ENCODE results near the gene TMPRSS2.

TMPRSS2 gene

DNA sequence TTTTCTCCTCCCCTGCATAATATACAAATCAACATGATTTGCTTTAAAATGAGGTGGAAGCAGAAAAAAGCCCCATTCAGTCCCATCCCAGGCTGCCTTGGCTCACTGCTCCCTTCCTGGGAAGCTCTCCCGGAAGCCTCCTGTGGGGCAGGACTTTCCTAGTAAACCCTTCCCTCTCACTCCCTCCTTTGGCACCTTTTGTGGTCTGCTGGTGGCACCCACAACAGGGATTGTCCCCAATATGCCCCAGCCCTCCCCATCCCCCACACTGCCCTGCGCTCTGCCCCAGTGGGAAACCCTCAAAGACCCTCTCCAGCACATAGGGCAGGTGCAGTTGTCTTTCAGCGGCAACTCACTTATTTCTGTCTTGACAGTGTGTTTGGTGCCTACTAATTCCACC lies 1.8 kb upstream of the TMPRSS2 start:
- DNase-seq (ENCODE audit: low read depth), result no peak

- DNase-seq (ENCODE audit: low read depth), result no peak
Observed at GRCh38 chr21:41509145-41509496, 1.2 kb upstream of the TMPRSS2 start.

GRCh38 chr21:41508415-41509144 lies 622 bp upstream of the TMPRSS2 start:
- DNase-seq (ENCODE audit: low read depth), result no peak

DNA sequence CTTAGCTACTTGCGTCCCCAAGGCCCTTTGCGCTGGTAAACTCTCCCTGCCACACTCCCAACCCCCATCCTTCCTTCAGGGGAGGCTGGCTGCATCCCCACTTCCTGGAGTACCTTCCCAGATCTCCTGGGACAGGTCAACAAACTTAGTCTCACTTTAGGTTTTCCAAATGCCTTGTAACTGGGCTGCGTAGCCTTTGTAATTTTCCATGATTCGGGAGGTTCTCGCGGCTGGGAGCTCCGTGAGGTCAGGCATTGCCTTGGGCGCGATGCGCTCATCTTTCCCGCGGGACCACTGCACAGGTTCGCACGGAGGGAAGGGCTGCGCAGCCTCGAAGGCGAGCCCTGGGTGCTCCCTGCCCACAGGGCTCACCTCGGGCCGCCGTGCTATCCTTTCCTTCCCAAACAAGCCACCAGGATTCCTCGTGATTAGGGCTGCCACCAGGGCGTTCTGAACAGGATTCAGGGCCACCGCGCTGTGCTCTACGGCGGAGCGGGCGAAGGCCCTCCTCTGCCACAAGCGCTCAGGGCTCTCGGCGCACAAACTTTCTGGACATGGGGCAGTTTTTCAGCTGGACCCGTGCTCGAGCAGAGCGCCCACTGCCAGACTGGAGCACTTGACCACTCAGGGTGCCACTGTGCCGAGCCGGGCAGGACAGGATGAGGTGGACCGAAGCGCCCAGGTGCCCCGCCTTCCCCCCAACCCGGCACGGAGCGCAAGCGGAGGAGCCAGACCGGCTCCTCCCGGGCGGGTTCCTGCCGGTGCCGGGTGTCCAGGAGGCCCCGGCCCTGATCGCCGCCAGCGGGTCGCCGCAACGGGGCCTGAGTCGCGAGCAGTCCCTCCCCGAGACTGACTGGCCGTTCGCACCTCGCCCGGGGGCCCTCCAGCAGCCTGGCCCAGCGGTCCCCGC lies 1.1 kb downstream of the TMPRSS2 start:
- DNase-seq (ENCODE audit: low read depth), result no peak

GRCh38 chr21:41506005-41506594 lies 1.9 kb downstream of the TMPRSS2 start:
- no peak for DNase-seq (ENCODE audit: low read depth)

- no peak for DNase-seq (ENCODE audit: low read depth)
Observed at GRCh38 chr21:41504030-41504429, 3.9 kb downstream of the TMPRSS2 start.

- no peak for DNase-seq (ENCODE audit: low read depth)
Observed at GRCh38 chr21:41503331-41503730, 4.6 kb downstream of the TMPRSS2 start.

DNA sequence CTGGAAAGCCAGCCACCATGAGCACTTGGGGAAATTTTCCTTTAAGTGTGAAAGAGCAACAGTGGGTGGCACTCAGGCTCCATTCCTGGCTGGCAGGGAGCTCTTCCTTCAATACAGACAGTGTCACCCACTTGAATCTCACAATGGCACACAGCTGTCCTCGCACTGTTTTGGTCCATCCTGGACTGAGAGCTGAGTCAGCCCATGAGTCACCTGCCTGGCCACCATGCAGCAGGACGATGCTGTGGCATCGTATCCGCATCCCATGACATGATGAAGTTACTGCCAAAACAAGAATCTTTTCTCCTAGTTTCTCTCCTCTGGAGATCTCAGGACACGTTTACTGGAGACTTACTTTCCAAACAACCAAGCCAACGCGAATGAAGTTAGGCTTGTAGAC lies 6.0 kb downstream of the TMPRSS2 start:
- no peak for DNase-seq (ENCODE audit: low read depth)

- DNase-seq (ENCODE audit: low read depth), result no peak
Observed at GRCh38 chr21:41500931-41501381, 7.0 kb downstream of the TMPRSS2 start.

- DNase-seq (ENCODE audit: low read depth), result no peak
Observed at GRCh38 chr21:41500363-41500762, 7.6 kb downstream of the TMPRSS2 start.

DNA sequence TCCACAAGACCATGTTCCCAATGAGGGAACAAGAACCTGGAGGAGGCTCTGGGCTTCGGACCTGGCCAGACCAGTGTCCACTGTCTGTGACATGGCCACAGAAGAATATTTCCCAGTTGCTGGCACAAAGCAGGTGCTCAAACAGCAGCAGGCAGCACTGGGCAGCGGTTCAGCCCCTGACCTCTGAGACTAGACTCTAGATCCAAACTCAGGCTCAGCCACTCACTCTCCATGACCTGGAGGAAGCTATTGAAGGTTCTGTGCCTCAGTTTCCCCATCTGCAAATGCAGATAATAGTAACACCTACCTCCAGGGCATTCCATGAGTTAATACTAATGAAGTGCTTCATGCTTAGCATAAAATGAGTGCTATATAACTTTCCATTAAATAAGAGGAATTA lies 8.0 kb downstream of the TMPRSS2 start:
- DNase-seq (ENCODE audit: low read depth), result no peak

- DNase-seq (ENCODE audit: low read depth), result no peak
Observed at GRCh38 chr21:41497788-41498187, 10.2 kb downstream of the TMPRSS2 start.

GRCh38 chr21:41497008-41497407 lies 10.9 kb downstream of the TMPRSS2 start:
- DNase-seq (ENCODE audit: low read depth), result no peak

DNA sequence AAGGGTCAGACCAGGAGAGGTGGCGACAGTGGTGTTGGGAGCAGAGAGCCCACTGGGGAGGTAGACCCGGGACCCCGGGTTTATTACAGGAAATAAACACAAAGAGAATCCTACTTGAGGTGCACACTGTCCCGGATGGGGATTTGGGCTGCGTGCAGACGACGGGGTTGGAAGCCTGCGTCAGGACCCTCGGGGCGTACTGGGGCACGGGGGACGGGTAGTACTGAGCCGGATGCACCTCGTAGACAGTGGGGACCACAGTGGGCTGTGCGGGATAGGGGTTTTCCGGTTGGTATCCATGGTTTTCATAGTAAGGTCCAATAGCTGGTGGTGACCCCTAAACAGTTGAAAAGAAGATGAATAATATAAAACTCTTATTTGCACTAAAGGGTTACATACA lies 13.7 kb downstream of the TMPRSS2 start:
- no peak for DNase-seq (ENCODE audit: low read depth)

- DNase-seq (ENCODE audit: low read depth), result no peak
Observed at GRCh38 chr21:41491412-41491811, 16.5 kb downstream of the TMPRSS2 start.

DNA sequence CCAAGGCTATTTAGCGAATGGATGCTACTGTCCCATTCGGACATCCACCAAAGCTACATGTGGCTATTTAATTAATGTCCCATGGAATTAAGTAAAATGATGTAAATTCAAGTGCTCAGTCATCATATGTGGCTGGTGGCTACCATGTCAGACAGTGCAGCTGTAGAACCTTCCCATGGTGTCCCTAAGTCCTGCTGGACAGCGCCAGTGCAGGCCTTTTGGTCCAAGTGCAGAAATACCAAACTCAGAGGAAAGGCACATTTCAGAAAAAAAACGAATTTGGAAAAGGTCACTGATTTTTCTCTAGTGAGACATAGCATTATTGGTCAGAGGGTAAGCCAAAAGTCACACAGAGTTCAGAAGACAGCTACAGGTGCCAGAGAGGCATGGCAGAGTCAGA lies 17.6 kb downstream of the TMPRSS2 start:
- DNase-seq (ENCODE audit: low read depth), result no peak

GRCh38 chr21:41489329-41489728 lies 18.6 kb downstream of the TMPRSS2 start:
- no peak for DNase-seq (ENCODE audit: low read depth)

DNA sequence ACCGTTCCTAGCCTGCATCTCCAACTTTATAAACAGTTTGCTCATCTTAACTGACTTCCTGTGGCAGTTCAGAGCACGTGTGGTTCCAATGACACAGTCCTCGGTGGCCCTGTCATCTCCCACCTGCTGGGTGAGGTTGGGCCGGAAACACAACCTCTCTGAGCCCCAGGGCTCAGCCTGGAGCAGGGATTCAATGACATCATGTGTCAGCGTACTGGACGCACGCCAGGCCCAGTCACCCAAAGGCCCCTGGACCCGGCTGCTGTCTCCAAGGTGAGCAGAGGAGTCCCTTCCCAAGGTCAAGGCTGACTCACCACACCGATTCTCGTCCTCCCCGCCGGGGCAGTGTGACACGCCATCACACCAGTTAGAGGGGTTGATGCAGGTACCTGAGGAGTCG lies 19.9 kb downstream of the TMPRSS2 start:
- no peak for DNase-seq (ENCODE audit: low read depth)

GRCh38 chr21:41487082-41487481 lies 20.9 kb downstream of the TMPRSS2 start:
- DNase-seq (ENCODE audit: low read depth), result no peak

DNA sequence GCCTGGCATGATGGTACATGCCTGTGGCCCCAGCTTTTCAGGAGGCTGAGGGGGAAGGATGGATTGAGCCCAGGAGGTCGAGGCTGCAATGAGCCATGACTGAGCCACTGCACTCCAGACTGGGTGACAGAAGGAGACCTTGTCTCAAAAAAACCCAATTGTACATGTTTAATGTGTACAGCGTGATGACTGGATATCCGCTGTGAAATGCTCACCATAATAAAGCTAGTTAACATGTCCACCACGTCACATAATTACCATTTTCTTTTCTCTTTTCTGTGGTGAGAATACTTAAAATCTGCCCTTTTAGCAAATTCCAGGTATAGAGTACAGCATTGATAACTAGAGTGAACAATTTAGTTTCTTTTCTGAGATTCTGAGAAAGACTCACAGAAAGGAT lies 24.0 kb downstream of the TMPRSS2 start:
- DNase-seq (ENCODE audit: low read depth), result no peak

DNA sequence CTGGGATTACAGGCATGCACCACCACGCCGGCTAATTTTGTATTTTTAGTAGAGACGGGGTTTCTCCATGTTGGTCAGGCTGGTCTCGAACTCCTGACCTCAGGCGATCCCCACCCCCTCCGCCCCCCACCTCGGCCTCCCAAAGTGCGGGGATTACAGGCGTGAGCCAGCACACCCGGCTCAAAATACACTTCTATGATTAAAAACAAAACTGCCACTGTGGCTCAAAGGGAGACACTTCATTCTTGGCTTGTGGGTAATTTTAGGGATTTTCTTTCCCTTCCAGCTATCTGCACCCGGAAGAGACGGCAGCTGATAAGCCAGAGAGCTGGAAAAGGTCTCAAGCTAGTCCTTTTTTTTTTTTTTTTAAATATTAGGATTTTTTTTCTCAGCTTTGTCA lies 24.5 kb downstream of the TMPRSS2 start:
- no peak for DNase-seq (ENCODE audit: low read depth)

DNA sequence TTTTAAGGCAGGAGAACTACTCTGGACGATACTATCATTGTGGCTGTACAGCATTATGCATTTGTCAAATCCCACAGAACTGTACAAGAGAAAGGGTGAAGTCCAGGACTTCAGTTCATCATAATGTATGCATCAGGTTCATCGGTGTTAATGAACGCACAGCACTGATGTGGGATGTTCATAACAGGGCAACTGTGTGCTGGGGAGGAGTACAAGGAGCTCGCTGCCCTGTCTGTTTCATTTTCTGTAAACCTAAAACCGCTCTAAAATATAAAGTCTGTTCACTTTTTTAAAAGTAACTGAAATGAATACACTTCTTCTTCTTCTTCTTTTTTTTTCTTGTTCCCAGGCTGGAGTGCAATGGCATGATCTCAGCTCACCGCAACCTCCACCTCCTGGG lies 25.0 kb downstream of the TMPRSS2 start:
- no peak for DNase-seq (ENCODE audit: low read depth)

GRCh38 chr21:41482301-41482700 lies 25.7 kb downstream of the TMPRSS2 start:
- DNase-seq (ENCODE audit: low read depth), result no peak
